ENCODE data around the gene POLR2E.

The POLR2E gene

GRCh38 chr19:1082165-1082927 lies 12.8 kb downstream of the POLR2E start:
- in situ Hi-C loops (cut with MboI; ENCODE audit: low sequenced_read_pairs) = no loop called here

DNA sequence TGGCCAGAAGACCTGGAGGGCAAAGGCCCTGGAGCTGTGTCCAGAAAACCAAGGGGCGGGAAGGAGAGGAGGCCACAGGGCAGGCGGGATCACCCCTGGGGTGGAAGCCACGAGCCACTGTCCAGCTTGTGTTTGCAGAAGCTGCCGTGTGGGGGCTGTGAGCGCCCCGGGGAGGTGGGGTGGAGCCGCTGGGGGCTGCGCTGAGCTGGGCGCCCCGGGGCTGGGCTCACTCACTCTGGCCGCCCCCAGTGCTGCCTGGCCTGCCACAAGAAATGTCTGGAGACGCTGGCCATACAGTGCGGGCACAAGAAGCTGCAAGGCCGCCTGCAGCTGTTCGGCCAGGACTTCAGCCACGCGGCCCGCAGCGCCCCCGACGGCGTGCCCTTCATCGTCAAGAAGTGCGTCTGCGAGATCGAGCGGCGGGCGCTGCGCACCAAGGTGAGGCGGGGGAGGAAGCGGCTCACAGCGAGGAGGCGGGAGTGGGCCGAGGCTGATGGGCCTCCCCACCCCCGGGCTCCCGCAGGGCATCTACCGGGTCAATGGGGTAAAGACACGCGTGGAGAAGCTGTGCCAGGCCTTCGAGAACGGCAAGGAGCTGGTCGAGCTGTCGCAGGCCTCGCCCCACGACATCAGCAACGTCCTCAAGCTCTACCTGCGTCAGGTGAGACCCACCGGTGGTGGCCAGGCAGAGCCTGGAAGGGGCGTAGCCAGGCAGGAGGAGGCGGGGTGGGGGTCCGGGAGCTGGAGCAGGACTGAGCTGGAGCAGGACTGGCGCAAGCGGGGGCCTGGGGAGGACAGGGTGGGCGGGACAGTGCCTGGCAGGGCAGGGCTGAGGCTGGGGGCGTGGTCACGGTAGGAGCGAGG lies 13.6 kb downstream of the POLR2E start:
- in situ Hi-C loops (cut with MboI; ENCODE audit: low sequenced_read_pairs) = no loop called here

GRCh38 chr19:1080360-1081161 lies 14.6 kb downstream of the POLR2E start:
- in situ Hi-C loops (cut with MboI; ENCODE audit: low sequenced_read_pairs) = no loop called here

DNA sequence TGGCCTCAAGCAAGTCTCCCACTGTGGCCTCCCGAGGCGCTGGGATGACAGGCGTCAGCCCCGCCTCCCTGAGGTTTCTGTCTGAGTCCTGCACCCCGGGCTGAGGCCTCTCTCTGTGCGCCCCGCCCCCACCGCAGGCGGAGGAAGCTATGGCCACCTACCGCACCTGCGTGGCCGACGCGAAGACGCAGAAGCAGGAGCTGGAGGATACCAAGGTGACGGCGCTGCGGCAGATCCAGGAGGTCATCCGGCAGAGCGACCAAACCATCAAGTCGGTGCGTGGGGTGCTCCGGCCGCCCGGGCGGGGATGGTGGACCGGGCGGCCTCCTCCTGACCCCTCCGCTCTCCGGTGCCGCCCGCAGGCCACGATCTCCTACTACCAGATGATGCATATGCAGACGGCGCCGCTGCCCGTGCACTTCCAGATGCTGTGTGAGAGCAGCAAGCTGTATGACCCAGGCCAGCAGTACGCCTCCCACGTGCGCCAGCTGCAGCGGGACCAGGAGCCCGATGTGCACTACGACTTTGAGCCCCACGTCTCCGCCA lies 15.5 kb downstream of the POLR2E start:
- in situ Hi-C loops (cut with MboI; ENCODE audit: low sequenced_read_pairs) = no loop called here

DNA sequence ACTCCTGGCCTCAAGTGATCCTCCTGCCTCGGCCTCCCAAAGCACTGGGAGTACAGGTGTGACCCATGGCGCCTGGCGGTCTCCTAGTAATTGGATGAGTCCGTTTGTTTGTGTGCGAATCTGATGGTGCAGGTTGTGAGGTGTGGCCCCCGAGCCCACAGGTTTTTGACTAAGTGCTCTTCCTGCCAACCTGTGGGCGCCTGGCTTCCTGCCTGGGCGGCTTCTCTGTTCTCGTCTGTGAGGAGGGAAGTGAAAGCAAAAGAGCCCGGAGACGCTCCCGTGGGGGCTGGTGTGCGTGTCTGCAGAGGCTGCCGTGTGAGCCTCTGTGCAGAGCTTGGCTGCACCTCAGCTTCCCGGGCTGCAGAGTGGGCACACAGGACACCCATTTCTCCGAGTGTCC lies 18.2 kb downstream of the POLR2E start:
- in situ Hi-C loops (cut with MboI; ENCODE audit: low sequenced_read_pairs) = no loop called here

DNA sequence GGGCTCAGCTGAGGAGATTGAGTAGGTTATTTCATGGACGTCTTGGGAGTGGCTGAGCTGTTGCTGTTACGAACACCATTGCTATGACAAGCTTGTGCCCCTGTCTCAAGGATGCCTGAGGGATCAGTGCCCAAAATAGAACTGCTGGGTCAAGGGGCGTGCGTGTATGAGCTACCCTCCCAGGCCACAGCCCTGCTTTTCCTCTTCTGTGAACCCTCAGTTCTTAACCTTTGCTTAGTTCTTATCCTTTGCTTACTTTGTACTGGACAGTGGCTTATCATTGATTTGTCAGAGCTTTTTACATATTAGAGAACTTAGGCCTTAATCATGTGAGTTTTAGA lies 19.2 kb downstream of the POLR2E start:
- in situ Hi-C loops (cut with MboI; ENCODE audit: low sequenced_read_pairs) = no loop called here

GRCh38 chr19:1074544-1075283 lies 20.5 kb downstream of the POLR2E start:
- in situ Hi-C loops (cut with MboI; ENCODE audit: low sequenced_read_pairs) = no loop called here

DNA sequence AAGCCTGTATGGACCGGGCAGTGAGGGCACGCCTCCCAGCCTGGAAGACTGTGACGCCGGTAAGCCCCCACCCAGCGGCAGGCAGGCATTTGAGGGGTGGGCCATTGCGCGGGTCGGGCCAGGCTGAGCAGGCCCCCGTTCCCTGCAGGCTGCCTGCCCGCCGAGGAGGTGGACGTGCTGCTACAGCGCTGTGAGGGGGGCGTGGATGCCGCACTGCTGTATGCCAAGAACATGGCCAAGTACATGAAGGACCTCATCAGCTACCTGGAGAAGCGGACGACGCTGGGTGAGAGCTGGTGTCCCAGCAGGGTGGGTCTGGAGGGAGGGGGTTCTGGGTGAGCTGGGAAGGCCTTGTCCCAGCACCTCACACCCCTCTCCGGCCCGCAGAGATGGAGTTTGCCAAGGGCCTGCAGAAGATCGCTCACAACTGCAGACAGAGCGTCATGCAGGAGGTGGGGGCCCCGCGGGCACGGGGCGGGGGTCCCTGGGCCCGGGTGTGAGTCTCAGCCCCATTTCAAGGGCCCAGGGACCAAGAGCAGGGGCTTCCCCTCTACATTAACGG lies 21.1 kb downstream of the POLR2E start:
- in situ Hi-C loops (cut with MboI; ENCODE audit: low sequenced_read_pairs) = no loop called here

DNA sequence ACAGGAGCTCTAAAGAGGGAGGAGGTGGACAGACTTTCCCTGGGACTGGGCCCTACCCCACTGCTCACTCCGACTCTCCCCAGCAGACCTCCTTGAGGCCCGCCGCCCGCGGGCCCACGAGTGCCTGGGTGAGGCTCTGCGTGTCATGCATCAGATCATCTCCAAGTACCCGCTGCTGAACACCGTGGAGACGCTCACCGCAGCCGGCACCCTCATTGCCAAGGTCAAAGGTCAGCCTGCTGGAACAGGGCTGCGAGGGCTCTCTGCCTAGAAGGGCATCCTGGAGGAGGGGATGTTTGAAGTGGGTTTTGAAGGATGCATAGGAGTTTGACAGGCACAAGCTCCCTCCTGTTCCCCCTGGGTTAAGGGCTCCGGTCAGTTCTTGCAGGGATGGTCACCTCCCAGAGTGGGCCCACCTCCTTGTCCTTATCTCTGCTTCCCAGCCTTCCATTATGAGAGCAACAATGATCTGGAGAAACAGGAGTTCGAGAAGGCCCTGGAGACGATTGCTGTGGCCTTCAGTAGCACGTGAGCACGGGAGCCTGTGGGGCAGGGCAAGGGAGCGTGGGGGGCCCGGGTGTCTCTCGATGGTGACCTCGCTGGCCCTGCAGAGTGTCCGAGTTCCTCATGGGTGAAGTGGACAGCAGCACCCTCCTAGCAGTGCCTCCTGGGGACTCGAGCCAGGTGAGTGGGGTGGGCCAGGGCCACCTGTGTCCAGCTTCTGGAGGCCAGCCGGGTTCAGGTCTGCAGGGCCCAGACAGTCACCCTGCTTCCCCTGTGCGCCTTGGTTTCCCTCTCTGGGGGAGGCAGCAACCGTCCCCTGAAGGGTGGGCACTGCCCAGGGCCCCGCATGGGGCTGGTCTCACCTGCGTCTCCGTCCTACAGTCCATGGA lies 21.9 kb downstream of the POLR2E start:
- in situ Hi-C loops (cut with MboI; ENCODE audit: low sequenced_read_pairs) = no loop called here

GRCh38 chr19:1072371-1073015 lies 22.7 kb downstream of the POLR2E start:
- in situ Hi-C loops (cut with MboI; ENCODE audit: low sequenced_read_pairs) = no loop called here

DNA sequence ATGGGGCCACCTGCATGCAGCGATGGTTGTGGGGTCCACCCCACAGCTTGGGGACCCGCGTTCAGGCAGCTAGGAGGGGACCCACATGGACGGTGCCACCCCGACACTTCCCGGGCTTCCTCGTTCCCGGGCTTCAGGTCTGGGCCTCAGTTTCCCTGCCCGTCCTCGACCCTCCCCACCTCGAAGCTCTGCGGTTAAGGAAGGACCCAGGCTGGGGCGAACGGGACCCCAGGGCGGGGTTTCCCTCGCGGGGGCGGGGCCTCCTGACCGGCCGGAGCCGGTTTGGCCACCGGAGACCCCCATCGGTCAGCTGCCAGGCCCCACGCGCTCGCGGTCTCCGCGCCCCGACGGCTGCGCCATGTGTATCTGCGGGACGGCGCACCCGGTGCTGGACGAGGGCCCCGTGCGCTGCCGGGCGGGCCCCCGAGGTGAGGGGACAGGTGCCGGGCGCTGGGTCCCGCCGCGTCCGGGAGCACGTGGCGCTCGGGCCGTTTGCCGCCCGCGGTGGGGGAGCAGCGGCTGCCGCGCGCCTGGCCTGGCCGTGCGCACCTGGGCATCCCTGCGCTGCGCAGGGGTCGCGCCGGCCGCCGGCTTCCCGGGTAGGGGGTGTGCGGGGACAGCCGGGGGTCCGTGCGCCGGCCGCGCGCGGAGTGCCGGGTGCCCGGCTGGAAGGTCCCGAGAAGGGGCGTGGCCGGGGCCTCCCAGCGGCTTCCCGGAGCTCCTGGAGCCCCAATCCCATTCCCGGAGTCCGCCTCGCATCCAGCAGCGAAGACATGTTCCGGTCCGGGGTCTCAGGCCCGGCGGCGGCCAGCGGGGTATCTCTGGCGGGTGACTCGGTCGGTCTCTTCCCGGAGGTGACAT lies 24.0 kb downstream of the POLR2E start:
- in situ Hi-C loops (cut with MboI; ENCODE audit: low sequenced_read_pairs) = no loop called here

- in situ Hi-C loops (cut with MboI; ENCODE audit: low sequenced_read_pairs) = no loop called here
These were observed 24.6 kb downstream of the POLR2E start for GRCh38 chr19:1070576-1070930.

DNA sequence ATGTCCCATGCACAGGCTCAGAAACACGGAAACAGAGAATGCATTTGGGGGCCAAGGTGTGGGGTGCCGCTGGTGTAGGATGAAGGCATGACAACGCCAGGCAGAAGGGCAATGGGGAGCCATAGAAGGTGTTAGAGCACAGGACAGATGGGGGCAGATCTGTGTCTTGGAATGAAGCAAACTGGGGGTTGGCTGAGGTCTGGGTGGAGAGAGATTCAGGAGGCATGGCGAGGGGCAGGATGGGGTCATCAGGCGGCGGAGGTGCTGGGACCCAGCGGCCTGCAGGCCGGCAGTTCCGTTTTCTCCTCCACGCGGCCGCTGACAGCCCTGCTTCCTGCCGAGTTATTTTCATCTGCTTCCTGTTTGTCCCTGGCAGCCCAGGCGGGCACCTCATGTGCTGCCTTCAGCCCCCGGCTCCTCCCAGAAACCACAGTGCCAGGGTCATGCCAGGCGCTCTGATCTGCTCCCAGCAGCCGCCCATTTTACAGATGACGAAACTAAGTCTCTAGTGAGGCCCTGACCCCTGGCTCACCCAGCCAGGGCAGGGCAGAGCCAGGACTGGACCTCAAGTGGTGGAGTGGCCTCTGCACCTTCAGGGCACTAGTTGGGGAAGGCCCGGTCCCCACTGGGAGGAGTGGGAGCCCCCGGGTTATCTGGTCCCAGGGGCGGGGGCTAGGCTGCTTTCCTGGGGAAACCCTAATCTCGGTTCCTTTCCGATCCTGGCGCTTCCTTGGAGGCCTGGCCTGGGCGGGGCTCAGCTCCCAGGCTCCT lies 26.0 kb downstream of the POLR2E start:
- in situ Hi-C loops (cut with MboI; ENCODE audit: low sequenced_read_pairs) = no loop called here

DNA sequence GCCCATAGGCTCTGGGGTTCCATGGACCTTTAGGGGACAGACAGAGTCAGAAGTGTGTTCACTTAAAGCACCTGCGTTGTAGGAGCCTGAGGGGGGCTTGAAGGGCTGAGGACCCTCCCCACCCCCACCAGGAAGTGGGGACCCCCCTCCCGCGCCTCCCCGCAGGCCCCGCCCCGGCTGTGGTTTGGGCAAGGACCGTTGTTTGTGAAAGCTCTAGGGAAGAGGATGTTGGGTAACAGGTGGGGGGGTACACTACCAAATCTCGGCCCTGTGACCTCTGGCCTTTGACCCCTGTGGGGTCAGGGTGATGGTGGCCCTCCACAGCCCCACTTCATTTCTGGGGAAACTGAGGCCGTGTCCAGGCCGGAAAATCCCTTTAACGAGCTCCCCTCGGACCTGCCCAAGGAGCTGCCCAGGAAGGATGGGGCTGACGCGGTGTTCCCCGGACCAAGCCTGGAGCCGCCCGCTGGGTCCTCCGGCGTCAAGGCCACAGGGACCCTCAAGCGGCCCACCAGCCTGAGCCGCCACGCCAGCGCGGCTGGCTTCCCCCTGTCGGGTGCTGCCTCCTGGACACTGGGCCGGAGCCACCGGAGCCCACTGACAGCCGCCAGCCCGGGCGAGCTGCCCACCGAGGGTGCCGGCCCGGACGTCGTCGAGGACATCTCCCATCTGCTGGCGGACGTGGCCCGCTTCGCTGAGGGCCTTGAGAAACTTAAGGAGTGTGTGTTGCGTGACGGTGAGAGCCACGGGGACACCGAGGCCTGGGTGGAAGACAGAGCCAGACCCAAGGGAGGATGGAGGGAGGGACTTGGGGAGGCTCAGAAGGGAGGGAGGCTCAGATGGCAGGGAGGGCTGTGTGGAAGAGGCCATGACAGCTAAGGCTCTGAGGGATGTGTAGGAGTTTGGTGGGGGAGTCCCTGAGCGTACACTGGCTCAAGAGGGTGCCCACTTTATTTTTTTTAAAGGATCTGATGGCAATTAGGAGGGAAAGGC lies 26.9 kb downstream of the POLR2E start:
- in situ Hi-C loops (cut with MboI; ENCODE audit: low sequenced_read_pairs) = no loop called here

DNA sequence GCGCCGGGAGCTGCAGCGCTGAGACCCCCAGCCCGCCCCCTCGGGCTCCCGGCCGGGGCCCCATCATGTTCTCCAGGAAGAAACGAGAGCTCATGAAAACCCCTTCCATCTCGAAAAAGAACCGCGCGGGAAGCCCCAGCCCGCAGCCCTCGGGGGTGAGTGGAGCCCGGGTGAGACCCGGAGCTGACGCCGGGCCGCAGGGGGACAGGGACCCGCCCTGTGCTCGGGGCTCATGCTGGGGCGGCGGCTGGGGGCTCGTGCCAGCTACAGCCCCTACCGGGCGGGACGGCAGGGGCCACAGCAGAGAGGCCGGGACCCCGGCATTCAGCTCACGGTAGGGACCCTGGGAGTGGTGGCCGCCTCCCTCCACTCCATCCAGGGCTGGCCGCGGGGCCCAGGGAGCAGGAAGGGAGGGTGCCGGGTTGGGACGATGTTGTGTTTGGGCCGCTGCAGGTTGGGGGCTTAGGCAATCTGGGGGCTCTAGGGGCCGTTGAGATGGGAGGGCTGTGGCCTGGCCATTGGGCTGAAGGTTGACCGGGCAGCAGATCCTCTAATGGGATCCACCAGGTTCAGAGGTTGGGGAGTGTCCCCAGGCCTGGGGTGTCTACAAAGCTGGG lies 27.7 kb downstream of the POLR2E start:
- in situ Hi-C loops (cut with MboI; ENCODE audit: low sequenced_read_pairs) = no loop called here

All from HL-60/S4 treated with retinoic acid at 250 ng/mL for 4 days and 3 days (cell line).